Stimulated activated CD4-positive, alpha-beta T cell treated with anti-CD3 and anti-CD28 coated beads, TNF-alpha, amount 100 ng/mL, for 4 hours (primary cell): ENCODE measurements around the gene PODNL1.
"Not testable (repeated sequence)": the region's sequence is repeated elsewhere in the genome, so short reads cannot be mapped to it uniquely, and the experiment has no call there.

Source experiments
- DNase-seq, 3 experiments: peaks; one replicate each; pipeline ENCODE4 v3.0.0-alpha.2; 2020; ENCODE audit warnings: low read depth in 3 of 3

The PODNL1 gene

GRCh38 chr19:13972368-13973155 lies 34.3 kb upstream of the PODNL1 start:
- DNase-seq: no peak

- not testable (repeated sequence) for DNase-seq
Observed at GRCh38 chr19:13971868-13972267, 33.7 kb upstream of the PODNL1 start.

GRCh38 chr19:13969897-13970296 lies 31.7 kb upstream of the PODNL1 start:
- no peak for DNase-seq

DNA sequence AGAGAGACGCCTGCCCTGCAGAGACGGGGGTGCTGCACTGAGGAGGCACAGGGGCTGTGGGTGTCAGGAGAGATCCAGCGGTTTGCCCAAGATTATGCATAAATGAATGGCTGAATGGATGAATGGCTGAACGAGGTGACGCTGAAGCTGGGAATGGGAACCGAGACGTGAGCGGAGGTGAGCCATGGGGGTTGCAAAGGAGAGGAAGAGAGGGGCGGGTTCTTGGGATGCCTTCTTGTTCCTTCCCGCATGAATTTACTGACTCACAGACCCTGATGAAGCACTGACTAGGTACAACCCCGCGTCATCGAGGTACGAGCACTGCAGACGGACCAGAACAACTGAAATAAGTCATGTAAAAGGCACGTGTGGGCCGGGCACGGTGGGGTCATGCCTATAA lies 30.8 kb upstream of the PODNL1 start:
- DNase-seq: no peak

DNA sequence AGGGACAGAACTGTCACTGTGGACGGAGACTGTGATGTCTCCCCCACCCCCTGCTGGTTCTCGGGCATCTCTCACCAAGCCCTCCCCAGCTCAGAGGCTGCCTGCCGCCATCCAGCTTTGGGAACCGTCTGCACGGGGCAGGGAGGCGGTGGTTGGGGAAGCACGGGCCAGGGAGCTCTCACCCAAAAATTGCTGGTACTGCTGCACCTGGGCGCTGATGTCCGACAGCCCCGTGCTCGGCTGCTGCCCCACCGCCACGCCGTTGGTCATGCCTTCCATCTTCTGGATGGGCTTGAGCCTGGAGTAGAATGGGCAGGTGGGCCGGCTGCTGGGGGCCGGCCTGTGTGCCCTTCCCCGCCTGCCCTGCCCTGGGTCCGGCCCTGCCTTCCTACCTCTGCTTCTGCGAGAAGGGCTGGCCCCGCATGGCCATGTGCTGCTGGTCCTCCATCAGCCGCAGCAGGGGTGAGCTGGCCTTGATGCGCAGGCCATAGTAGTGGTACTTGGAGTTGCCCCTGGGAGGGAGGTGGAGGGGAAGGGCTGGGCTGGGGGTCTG lies 30.2 kb upstream of the PODNL1 start:
- no peak for DNase-seq

DNA sequence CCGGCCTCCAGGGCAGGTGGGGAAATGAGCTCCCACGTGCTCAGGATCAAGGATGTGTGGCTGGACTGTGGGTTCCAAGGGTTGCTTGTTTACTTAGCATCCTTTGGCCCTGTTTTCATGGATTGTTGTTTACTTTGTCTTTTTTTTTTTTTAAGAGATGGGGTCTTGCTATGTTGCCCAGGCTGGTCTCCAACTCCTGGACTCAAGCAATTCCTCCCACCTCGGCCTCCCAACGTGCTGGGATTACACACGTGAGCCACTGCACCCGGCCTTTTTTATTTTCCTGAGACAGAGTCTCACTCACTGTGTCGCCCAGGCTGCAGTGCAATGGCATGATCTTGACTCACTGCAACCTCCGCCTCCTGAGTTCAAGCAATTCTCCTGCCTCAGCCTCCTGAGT lies 29.0 kb upstream of the PODNL1 start:
- not testable (repeated sequence) for DNase-seq

DNA sequence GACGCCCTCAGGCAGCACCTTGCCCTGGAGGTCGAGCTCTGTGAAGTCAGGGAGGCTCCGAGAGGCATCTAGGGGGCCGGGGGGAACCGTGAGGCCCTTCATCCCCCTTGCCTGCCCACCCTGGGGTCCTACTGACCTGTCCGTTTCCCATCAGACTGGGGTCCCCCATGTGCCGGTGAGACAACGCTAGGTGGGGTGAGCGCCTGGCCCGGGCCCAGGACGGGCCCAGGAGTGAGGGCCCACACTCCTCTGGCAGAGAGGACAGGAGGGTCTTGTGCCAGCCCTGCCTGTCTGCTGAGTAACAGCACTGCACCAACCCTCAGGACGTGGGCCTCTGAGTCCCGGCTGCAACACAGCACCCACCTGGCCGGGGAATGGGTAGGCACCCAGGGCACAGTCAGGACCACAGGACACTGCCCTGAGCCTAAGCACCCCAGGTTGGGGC lies 28.5 kb upstream of the PODNL1 start:
- DNase-seq: no peak

GRCh38 chr19:13965926-13966683 lies 27.9 kb upstream of the PODNL1 start:
- no peak for DNase-seq

GRCh38 chr19:13965377-13965896 lies 27.2 kb upstream of the PODNL1 start:
- DNase-seq: no peak

DNA sequence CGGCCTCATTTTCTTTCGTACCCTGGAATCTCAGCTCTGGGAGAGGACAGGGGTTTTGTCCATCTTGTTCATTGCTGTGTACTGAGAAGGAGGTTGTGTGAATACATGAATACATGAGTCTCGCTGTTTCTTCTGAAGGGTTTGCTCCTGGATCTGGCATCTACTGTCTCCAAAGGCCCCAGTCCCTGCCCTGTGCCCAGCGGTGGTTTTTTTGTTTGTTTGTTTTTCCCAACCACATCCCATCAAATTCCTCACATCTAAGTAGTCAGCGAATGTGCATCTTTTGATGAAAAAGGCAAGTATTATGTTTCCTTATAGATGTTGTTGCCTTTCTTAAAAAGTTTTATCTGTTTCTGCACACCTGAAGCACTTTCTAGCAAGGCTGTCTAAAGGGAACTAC lies 26.6 kb upstream of the PODNL1 start:
- DNase-seq: no peak

DNA sequence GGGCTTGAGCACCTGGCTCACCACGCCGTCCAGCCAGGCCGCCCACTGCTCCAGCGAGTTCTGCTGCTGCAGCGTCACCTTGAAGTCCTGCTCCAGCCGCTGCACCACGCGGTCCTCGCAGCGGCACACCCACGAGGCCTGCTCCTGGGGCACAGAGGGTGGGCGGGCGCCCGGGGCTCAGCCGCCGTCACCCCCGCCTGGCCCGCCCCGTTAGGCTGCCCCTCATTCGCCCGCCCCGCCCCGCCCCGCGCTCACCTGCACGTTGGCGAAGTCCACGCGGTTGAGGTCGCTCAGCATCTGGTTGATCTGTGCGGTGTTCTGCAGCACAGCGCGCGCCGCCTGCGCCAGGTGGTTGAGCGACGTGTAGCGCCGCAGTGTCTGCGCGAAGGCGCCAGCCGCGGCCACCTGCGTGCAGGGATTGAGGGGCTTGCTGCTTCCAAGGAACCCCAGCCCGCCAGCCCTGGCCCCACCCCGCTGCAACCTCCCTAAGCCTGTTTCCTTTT lies 25.4 kb upstream of the PODNL1 start:
- no peak for DNase-seq

GRCh38 chr19:13962699-13963602 lies 24.7 kb upstream of the PODNL1 start:
- no peak for DNase-seq

DNA sequence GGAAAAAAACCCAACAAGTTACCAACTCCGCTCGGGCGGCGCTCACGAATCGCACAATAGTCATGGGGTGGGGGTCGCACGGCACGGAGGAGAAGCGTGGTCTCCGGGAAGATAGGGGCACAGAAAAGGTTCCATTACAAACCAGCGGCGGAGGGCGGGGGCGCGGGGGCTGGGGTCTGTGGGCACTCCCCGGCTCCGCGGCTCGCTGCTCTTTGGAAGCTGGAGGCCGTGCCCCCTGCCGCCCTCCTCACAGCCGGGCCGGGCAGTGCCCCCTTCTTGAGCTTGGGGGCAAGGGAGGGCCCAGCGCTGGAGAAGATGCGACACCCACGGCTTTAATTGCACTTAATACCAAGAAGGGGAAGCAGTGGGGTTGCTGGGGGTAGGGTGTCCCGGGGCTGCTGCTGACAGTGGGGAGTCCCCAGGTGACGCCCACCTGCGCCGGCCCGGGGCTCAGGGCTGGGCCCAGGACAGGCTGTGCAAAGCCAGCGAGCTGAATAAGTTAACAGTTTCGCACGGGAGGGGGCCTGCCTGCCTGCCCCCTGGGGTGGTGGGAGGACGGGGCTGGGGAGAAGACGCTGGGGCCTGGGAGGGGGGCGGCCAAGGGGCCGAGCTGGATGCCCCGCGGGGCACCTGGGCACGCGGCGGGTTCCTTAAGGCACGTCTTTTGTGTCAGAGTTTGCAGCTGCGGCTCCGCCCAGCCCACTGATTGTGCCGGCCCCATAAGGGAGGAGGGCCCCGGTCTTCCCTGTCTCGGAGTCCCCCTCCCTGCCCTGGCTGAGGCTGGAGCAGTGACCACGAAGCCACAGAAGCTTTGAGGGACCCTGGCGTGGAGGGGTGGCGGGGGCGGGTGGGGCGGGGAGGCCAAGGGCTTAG lies 23.8 kb upstream of the PODNL1 start:
- DNase-seq: no peak

DNA sequence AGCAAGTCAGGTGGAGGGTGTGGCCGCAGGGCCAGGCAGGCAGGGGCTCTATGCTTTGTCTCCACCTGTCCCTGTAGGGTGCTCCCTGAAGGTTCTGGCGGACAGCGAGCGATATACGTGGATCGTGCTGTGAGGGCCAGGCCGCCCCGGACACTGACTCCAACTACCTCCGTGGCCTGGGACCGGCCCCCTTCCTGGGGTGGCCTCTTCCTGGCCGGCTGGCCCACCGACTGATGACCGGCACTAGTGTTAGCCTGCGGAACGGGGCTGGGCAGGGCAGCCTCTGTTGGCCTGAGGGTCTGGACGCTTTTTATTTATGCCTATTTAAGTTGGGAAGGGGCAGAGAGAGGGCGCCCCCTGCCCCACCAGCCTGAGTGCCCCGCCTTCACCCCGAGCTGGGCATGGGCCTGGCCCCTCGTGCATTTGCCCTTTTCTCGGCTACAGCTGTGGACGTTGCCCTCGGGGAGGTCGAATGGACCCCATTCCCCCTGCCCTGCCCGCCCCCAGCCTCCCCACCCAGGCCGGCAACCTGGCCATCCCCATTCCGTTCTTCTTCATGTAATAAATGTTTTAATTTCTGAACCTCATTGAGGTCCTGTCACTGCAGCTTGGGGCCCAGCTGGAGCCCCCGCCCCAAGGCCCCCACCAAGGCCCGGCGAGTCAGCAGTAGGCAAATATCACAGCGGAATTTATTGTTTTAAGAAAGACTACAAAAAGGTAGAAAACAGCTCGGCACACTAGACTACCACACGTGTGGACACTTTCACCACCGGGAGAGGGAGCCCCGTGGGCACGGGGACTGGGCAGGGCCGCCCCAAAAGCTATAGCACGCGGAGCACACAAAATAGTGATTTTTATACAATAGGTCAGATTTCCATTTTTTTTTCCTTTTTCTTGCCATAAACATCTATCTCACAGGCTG lies 22.9 kb upstream of the PODNL1 start:
- DNase-seq: no peak

DNA sequence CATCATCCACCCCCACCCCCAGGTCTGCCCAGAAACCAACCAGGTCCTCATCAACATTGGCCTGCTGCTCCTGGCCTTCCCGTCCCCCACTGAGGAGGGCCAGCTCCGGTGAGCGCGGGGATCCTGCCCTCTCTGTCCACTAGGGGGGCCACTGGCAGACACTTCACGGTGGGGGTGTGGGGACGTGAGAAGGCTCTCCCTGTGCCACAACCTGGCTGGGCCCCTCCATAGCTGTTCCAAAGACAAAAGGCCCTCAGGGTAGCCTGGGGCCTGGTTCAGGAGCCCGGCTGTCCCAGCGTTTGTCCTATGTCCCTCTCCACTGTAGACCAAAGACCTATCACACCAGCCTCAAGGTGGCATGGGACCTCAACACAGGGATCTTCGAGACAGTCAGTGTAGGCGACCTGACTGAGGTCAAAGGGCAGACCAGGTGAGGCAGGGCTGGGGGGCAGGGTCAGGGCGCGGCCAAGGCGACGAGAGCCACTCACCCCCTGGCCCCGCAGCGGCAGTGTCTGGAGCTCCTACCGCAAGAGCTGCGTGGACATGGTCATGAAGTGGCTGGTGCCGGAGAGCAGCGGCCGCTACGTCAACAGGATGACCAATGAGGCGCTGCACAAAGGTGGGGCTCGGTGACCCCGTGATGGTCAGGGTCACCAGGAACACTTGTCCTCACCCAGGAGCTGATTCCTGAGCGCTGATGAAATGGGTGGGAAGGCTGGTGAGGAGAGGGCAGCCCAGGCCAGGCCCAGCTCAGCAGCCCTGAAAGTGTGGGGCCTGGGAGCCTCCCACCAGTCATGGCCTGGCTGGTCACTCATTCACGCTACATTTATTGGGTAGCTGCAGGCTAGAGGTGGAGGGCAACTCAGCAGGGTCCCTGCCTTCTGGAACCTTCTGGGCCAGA lies 22.0 kb upstream of the PODNL1 start:
- no peak for DNase-seq

DNA sequence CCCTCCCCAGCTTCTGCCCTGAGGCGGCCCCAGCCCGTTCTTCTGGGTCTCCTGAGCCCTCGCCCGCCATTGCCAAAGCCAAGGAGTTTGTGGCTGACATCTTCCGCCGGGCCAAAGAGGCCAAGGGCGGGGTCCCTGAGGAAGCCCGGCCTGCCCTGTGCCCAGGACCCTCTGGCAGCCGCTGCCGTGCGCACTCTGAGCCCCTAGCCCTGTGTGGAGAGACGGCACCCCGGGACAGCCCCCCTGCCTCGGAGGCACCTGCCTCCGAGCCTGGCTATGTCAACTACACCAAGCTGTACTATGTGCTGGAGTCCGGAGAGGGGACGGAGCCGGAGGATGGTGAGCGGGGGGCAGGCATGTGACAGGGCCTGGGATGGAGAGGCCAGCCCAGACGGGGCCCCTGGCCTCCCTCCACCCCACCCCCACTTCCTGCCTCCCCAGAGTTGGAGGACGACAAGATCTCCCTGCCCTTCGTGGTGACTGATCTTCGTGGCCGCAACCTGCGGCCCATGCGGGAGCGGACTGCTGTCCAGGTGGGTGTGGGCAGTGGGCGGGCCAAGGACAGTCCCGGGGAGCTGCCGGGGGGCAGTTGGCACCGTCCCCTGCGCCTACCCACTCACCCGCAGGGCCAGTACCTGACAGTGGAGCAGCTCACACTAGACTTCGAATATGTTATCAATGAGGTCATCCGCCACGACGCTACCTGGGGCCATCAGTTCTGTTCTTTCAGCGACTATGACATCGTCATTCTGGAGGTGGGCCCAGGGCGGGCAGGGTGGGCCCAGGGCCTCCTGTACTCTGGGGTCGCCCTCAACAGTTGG lies 21.1 kb upstream of the PODNL1 start:
- no peak for DNase-seq

- DNase-seq: no peak
Observed at GRCh38 chr19:13958043-13958442, 19.8 kb upstream of the PODNL1 start.
